COLO829 (cell line): ENCODE data around the gene ZMYM1.
"Not testable (repeated sequence)": the region's sequence is repeated elsewhere in the genome, so short reads cannot be mapped to it uniquely, and the experiment has no call there.

Source experiments
- DNase-seq: peaks from one replicate; pipeline ENCODE4 v3.0.0; 2012; ENCODE audit warnings: low spot score

ZMYM1 gene

GRCh38 chr1:35076426-35076825 lies 2.8 kb upstream of the ZMYM1 start:
- DNase-seq, result not testable (repeated sequence)

- no peak for DNase-seq
These were observed 1.1 kb downstream of the ZMYM1 start for GRCh38 chr1:35080171-35080854.

- DNase-seq, result no peak
These were observed 6.2 kb downstream of the ZMYM1 start for GRCh38 chr1:35085421-35085820.

GRCh38 chr1:35097224-35097623 lies 18.0 kb downstream of the ZMYM1 start:
- DNase-seq, result no peak

- DNase-seq, result no peak
These were observed 31.9 kb downstream of the ZMYM1 start for GRCh38 chr1:35111106-35111505.

GRCh38 chr1:35112668-35113067 lies 33.5 kb downstream of the ZMYM1 start:
- no peak for DNase-seq

GRCh38 chr1:35115459-35116383 lies 36.5 kb downstream of the ZMYM1 start:
- DNase-seq, result no peak

- DNase-seq, result no peak
These were observed 41.4 kb downstream of the ZMYM1 start for GRCh38 chr1:35120458-35121133.

- no peak for DNase-seq
These were observed 43.1 kb downstream of the ZMYM1 start for GRCh38 chr1:35122311-35122710.

GRCh38 chr1:35126546-35126945 lies 47.4 kb downstream of the ZMYM1 start:
- no peak for DNase-seq

GRCh38 chr1:35129080-35129479 lies 49.9 kb downstream of the ZMYM1 start:
- no peak for DNase-seq

- no peak for DNase-seq
These were observed 57.6 kb downstream of the ZMYM1 start for GRCh38 chr1:35136780-35137179.

GRCh38 chr1:35137590-35137989 lies 58.4 kb downstream of the ZMYM1 start:
- not testable (repeated sequence) for DNase-seq

GRCh38 chr1:35142294-35142693 lies 63.1 kb downstream of the ZMYM1 start:
- not testable (repeated sequence) for DNase-seq

- not testable (repeated sequence) for DNase-seq
These were observed 63.5 kb downstream of the ZMYM1 start for GRCh38 chr1:35142728-35143127.

GRCh38 chr1:35143737-35144508 lies 64.7 kb downstream of the ZMYM1 start:
- DNase-seq, result no peak

GRCh38 chr1:35145892-35146549 lies 66.8 kb downstream of the ZMYM1 start:
- DNase-seq, result not testable (repeated sequence)

GRCh38 chr1:35151220-35151619 lies 72.0 kb downstream of the ZMYM1 start:
- no peak for DNase-seq

- DNase-seq, result no peak
These were observed 85.7 kb downstream of the ZMYM1 start for GRCh38 chr1:35164893-35165292.
